ENCODE data around the gene PCK1.

The PCK1 gene

GRCh38 chr20:57587278-57587988, 26.5 kb downstream of the PCK1 start:
- H3K14ac ChIP-seq (ENCODE audit: low read length in 2 of 2) = no peak overlapping the region
- 74% methylated on average over 4 of the region's 4 CpGs for WGBS
- no peak overlapping the region for H3K27ac ChIP-seq (ENCODE audit: low read length, poor library complexity, severe bottlenecking)
- no peak overlapping the region for H4K8ac ChIP-seq (ENCODE audit: low read length)
- H3K9ac ChIP-seq (ENCODE audit: low read length) = no peak overlapping the region
- no peaks in the 10 kb centered on the region for H3K79me1 ChIP-seq (replicated peaks; ENCODE audit: low read length, poor library complexity, severe bottlenecking)
- H3K4ac ChIP-seq (ENCODE audit: low read depth in 1 of 2, low read length in 2 of 2) = no peak overlapping the region
- no peak for DNase-seq
- H2BK120ac ChIP-seq (ENCODE audit: low read depth, low read length) = no peak overlapping the region
- H2BK12ac ChIP-seq (ENCODE audit: low read length in 2 of 2) = no peak overlapping the region
- H3K4me3 ChIP-seq (ENCODE audit: insufficient read depth in 1 of 2, low read depth in 1 of 2, low read length in 2 of 2) = no peak overlapping the region
- H2BK15ac ChIP-seq (ENCODE audit: low read depth, poor library complexity, severe bottlenecking) = no peak overlapping the region
- H2AFZ ChIP-seq (ENCODE audit: low read depth, low read length) = no peak overlapping the region
- H4K91ac ChIP-seq (ENCODE audit: low read length) = no peak overlapping the region
- peaks cover 40 to 72% of the 10 kb centered on the region in 2 experiments for H3K27me3 ChIP-seq (ENCODE audit: control insufficient read depth in 1 of 2, insufficient read depth in 1 of 2, low read length in 2 of 2)
- H2AK5ac ChIP-seq (ENCODE audit: low read length, severe bottlenecking) = no peak overlapping the region
- no peak overlapping the region for H3K4me2 ChIP-seq (ENCODE audit: low read length, poor library complexity, severe bottlenecking)
- no peak overlapping the region for H2BK5ac ChIP-seq (ENCODE audit: low read depth, low read length, poor library complexity, severe bottlenecking)
- H3K4me1 ChIP-seq (ENCODE audit: control insufficient read depth, insufficient read depth, low read depth, low read length) = peaks cover 6% of the 10 kb centered on the region
- H3K23ac ChIP-seq (ENCODE audit: low read length in 2 of 2) = no peak overlapping the region
- H3K9me3 ChIP-seq (ENCODE audit: control insufficient read depth, low read length) = peaks cover 19% of the 10 kb centered on the region
- no peaks in the 10 kb centered on the region for H3K36me3 ChIP-seq (ENCODE audit: control insufficient read depth in 1 of 2, insufficient read depth in 2 of 2, low read depth in 1 of 2, low read length in 2 of 2)
- H3K18ac ChIP-seq (ENCODE audit: low read depth in 1 of 2, low read length in 2 of 2) = no peak overlapping the region

- no peak overlapping the region for H2BK15ac ChIP-seq (ENCODE audit: low read depth, poor library complexity, severe bottlenecking)
- H3K4me2 ChIP-seq (ENCODE audit: low read length, poor library complexity, severe bottlenecking) = no peak overlapping the region
- 78% methylated on average over 7 of the region's 7 CpGs for WGBS
- no peak overlapping the region for H3K18ac ChIP-seq (ENCODE audit: low read depth in 1 of 2, low read length in 2 of 2)
- no peak overlapping the region for H2BK120ac ChIP-seq (ENCODE audit: low read depth, low read length)
- peaks cover 39 to 73% of the 10 kb centered on the region in 2 experiments for H3K27me3 ChIP-seq (ENCODE audit: control insufficient read depth in 1 of 2, insufficient read depth in 1 of 2, low read length in 2 of 2)
- no peak overlapping the region for H3K23ac ChIP-seq (ENCODE audit: low read length in 2 of 2)
- no peak overlapping the region for H3K9ac ChIP-seq (ENCODE audit: low read length)
- no peak overlapping the region for H4K8ac ChIP-seq (ENCODE audit: low read length)
- no peak overlapping the region for H3K27ac ChIP-seq (ENCODE audit: low read length, poor library complexity, severe bottlenecking)
- H2AFZ ChIP-seq (ENCODE audit: low read depth, low read length) = no peak overlapping the region
- no peaks in the 10 kb centered on the region for H3K36me3 ChIP-seq (ENCODE audit: control insufficient read depth in 1 of 2, insufficient read depth in 2 of 2, low read depth in 1 of 2, low read length in 2 of 2)
- H3K79me1 ChIP-seq (replicated peaks; ENCODE audit: low read length, poor library complexity, severe bottlenecking) = no peaks in the 10 kb centered on the region
- H3K4ac ChIP-seq (ENCODE audit: low read depth in 1 of 2, low read length in 2 of 2) = no peak overlapping the region
- peaks cover 19% of the 10 kb centered on the region for H3K9me3 ChIP-seq (ENCODE audit: control insufficient read depth, low read length)
- no peak for DNase-seq
- no peak overlapping the region for H3K4me3 ChIP-seq (ENCODE audit: insufficient read depth in 1 of 2, low read depth in 1 of 2, low read length in 2 of 2)
- H2BK12ac ChIP-seq (ENCODE audit: low read length in 2 of 2) = no peak overlapping the region
- peaks cover 4% of the 10 kb centered on the region for H3K4me1 ChIP-seq (ENCODE audit: control insufficient read depth, insufficient read depth, low read depth, low read length)
- H2BK5ac ChIP-seq (ENCODE audit: low read depth, low read length, poor library complexity, severe bottlenecking) = no peak overlapping the region
- H4K91ac ChIP-seq (ENCODE audit: low read length) = no peak overlapping the region
- H3K14ac ChIP-seq (ENCODE audit: low read length in 2 of 2) = no peak overlapping the region
- no peak overlapping the region for H2AK5ac ChIP-seq (ENCODE audit: low read length, severe bottlenecking)
Observed at GRCh38 chr20:57587989-57588377, 27.1 kb downstream of the PCK1 start.

- H2BK12ac ChIP-seq (ENCODE audit: low read length in 2 of 2) = no peak overlapping the region
- H3K27me3 ChIP-seq (ENCODE audit: control insufficient read depth in 1 of 2, insufficient read depth in 1 of 2, low read length in 2 of 2) = peaks cover 33 to 73% of the 10 kb centered on the region in 2 experiments
- peaks cover under 1% of the 10 kb centered on the region for H3K4me1 ChIP-seq (ENCODE audit: control insufficient read depth, insufficient read depth, low read depth, low read length)
- H3K9ac ChIP-seq (ENCODE audit: low read length) = no peak overlapping the region
- H3K14ac ChIP-seq (ENCODE audit: low read length in 2 of 2) = no peak overlapping the region
- no peaks in the 10 kb centered on the region for H3K79me1 ChIP-seq (replicated peaks; ENCODE audit: low read length, poor library complexity, severe bottlenecking)
- no peak overlapping the region for H3K23ac ChIP-seq (ENCODE audit: low read length in 2 of 2)
- no peaks in the 10 kb centered on the region for H3K36me3 ChIP-seq (ENCODE audit: control insufficient read depth in 1 of 2, insufficient read depth in 2 of 2, low read depth in 1 of 2, low read length in 2 of 2)
- H2BK120ac ChIP-seq (ENCODE audit: low read depth, low read length) = no peak overlapping the region
- H2BK15ac ChIP-seq (ENCODE audit: low read depth, poor library complexity, severe bottlenecking) = no peak overlapping the region
- no peak overlapping the region for H3K18ac ChIP-seq (ENCODE audit: low read depth in 1 of 2, low read length in 2 of 2)
- H2AK5ac ChIP-seq (ENCODE audit: low read length, severe bottlenecking) = no peak overlapping the region
- no peak overlapping the region for H3K4me3 ChIP-seq (ENCODE audit: insufficient read depth in 1 of 2, low read depth in 1 of 2, low read length in 2 of 2)
- H3K9me3 ChIP-seq (ENCODE audit: control insufficient read depth, low read length) = peaks cover 19% of the 10 kb centered on the region
- H3K4me2 ChIP-seq (ENCODE audit: low read length, poor library complexity, severe bottlenecking) = no peak overlapping the region
- 78% methylated on average over 5 of the region's 5 CpGs for WGBS
- no peak overlapping the region for H4K91ac ChIP-seq (ENCODE audit: low read length)
- no peak overlapping the region for H2BK5ac ChIP-seq (ENCODE audit: low read depth, low read length, poor library complexity, severe bottlenecking)
- H2AFZ ChIP-seq (ENCODE audit: low read depth, low read length) = no peak overlapping the region
- H3K4ac ChIP-seq (ENCODE audit: low read depth in 1 of 2, low read length in 2 of 2) = no peak overlapping the region
- H4K8ac ChIP-seq (ENCODE audit: low read length) = no peak overlapping the region
- H3K27ac ChIP-seq (ENCODE audit: low read length, poor library complexity, severe bottlenecking) = no peak overlapping the region
- no peak for DNase-seq
Observed at GRCh38 chr20:57588596-57588995, 27.7 kb downstream of the PCK1 start.

GRCh38 chr20:57589123-57589727, 28.3 kb downstream of the PCK1 start:
- Histone ChIP-seq H2BK120ac (ENCODE audit: low read depth, low read length) (no peak overlapping the region), H3K4me3 (ENCODE audit: insufficient read depth in 1 of 2, low read depth in 1 of 2, low read length in 2 of 2) (no peak overlapping the region), H3K79me1 (replicated peaks; ENCODE audit: low read length, poor library complexity, severe bottlenecking) (no peaks in the 10 kb centered on the region), H3K36me3 (ENCODE audit: control insufficient read depth in 1 of 2, insufficient read depth in 2 of 2, low read depth in 1 of 2, low read length in 2 of 2) (no peaks in the 10 kb centered on the region), H3K4me1 (ENCODE audit: control insufficient read depth, insufficient read depth, low read depth, low read length) (no peaks in the 10 kb centered on the region), H3K9me3 (ENCODE audit: control insufficient read depth, low read length) (peaks cover 14% of the 10 kb centered on the region), H3K27me3 (ENCODE audit: control insufficient read depth in 1 of 2, insufficient read depth in 1 of 2, low read length in 2 of 2) (peaks cover 27 to 73% of the 10 kb centered on the region in 2 experiments), H3K9ac (ENCODE audit: low read length) (no peak overlapping the region), H2AFZ (ENCODE audit: low read depth, low read length) (no peak overlapping the region), H4K8ac (ENCODE audit: low read length) (no peak overlapping the region), H2BK5ac (ENCODE audit: low read depth, low read length, poor library complexity, severe bottlenecking) (no peak overlapping the region), H2BK12ac (ENCODE audit: low read length in 2 of 2) (no peak overlapping the region), H4K91ac (ENCODE audit: low read length) (no peak overlapping the region), H2BK15ac (ENCODE audit: low read depth, poor library complexity, severe bottlenecking) (no peak overlapping the region), H3K4me2 (ENCODE audit: low read length, poor library complexity, severe bottlenecking) (no peak overlapping the region), H3K18ac (ENCODE audit: low read depth in 1 of 2, low read length in 2 of 2) (no peak overlapping the region), H3K4ac (ENCODE audit: low read depth in 1 of 2, low read length in 2 of 2) (no peak overlapping the region), H3K23ac (ENCODE audit: low read length in 2 of 2) (no peak overlapping the region), H2AK5ac (ENCODE audit: low read length, severe bottlenecking) (no peak overlapping the region), H3K14ac (ENCODE audit: low read length in 2 of 2) (no peak overlapping the region), H3K27ac (ENCODE audit: low read length, poor library complexity, severe bottlenecking) (no peak overlapping the region)
- WGBS = 86% methylated on average over 6 of the region's 6 CpGs
- no peak for DNase-seq

All from mesenchymal stem cell (in vitro differentiated cells and primary cell).